ENCODE data around the gene PHF23.

- TF ChIP-seq POLR2AphosphoS5 (IDR thresholded peaks at IDR 0.05) (peak; percentile 91 to 93 (median 91)), CTCF (IDR thresholded peaks at IDR 0.05 in 8 of 11, conservative IDR thresholded peaks at IDR 0.05 in 3 of 11) (peak in 6 of 11 experiments; percentile 6 to 55 (median 33))
These were observed 13.2 kb upstream of the PHF23 start, which contains the start of gene ELP5 for GRCh38 chr17:7252176-7253043.
